SJSA1 (cell line): ENCODE data around the gene PDE11A. TPM values are rescaled to one million over a fixed set of nuclear protein-coding genes. Genes with fewer than 3 reads are reported as not detected.
"Not testable (repeated sequence)": the region's sequence is repeated elsewhere in the genome, so short reads cannot be mapped to it uniquely, and the experiment has no call there.

ENCODE experiments used
- DNase-seq, 2 experiments: peaks; one replicate each; pipeline ENCODE4 v3.0.0-alpha.2; 2015 to 2020; ENCODE audit warnings: low spot score in 2 of 2, low read depth in 1 of 2
- H3K27ac ChIP-seq: fragments of 250-450 bp; sonication (Bioruptor Pico); 2 replicates; pipeline ENCODE4 v1.5.1; 2020; ENCODE audit warnings: mild to moderate bottlenecking, moderate library complexity
- H3K27me3 ChIP-seq: fragments of 250-450 bp; sonication (Bioruptor Pico); replicated peaks from 2 replicates; pipeline ENCODE4 v1.5.1; 2020; ENCODE audit warnings: mild to moderate bottlenecking, moderate library complexity
- H3K36me3 ChIP-seq: fragments of 250-450 bp; sonication (Bioruptor Pico); 2 replicates; pipeline ENCODE4 v1.5.1; 2020; ENCODE audit warnings: mild to moderate bottlenecking
- H3K4me1 ChIP-seq: fragments of 250-450 bp; sonication (Bioruptor Pico); replicated peaks from 2 replicates; pipeline ENCODE4 v1.6.1; 2021; ENCODE audit warnings: mild to moderate bottlenecking
- H3K4me3 ChIP-seq: fragments of 250-450 bp; sonication (Bioruptor Pico); 2 replicates; pipeline ENCODE4 v1.5.1; 2020; ENCODE audit warnings: mild to moderate bottlenecking
- H3K9me3 ChIP-seq: fragments of 250-450 bp; sonication (Bioruptor Pico); replicated peaks from 2 replicates; pipeline ENCODE4 v1.5.1; 2020; ENCODE audit warnings: mild to moderate bottlenecking
- total RNA-seq: library from RNA; depleted of rRNA; stranded (reverse); fragments of >200 nt; shearing (Covaris generic); gene quantifications from 2 replicates; pipeline ENCODE4 v1.2.3, GENCODE V29; 2014

Gene PDE11A
- total RNA-seq, 1 experiment from 2014 or later: 0.42 TPM

GRCh38 chr2:177812713-177813396 is 259.7 kb downstream of the PDE11A start:
- DNase-seq: no peak
- H3K4me3 ChIP-seq: no peak overlapping the region
- no peaks in the 10 kb centered on the region for H3K4me1 ChIP-seq
- no peak overlapping the region for H3K27ac ChIP-seq
- no peaks in the 10 kb centered on the region for H3K9me3 ChIP-seq
- H3K27me3 ChIP-seq: no peaks in the 10 kb centered on the region
- no peaks in the 10 kb centered on the region for H3K36me3 ChIP-seq

DNA sequence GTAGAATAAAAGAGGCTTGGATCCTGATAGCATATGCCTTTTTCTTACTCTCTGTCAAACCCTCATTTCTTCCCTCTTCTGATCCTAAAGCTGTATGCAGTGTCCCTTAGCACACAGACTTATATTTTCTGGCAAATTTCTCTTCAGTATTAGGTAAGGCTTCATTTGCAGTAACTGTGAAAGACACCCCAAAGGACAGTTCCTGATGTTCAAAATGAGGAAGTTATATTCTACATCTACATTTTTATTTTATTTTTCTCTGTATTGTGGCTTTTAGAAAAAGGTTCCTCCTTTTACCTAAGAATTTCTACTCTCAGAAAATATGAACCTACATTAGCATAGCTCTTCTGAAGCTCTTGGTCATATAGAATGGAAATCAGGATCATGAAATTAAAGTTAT is 261.7 kb downstream of the PDE11A start:
- Histone ChIP-seq H3K4me1 (no peaks in the 10 kb centered on the region), H3K4me3 (no peak overlapping the region), H3K27ac (no peak overlapping the region), H3K27me3 (no peaks in the 10 kb centered on the region), H3K9me3 (no peaks in the 10 kb centered on the region), H3K36me3 (no peaks in the 10 kb centered on the region)
- DNase-seq: no peak

DNA sequence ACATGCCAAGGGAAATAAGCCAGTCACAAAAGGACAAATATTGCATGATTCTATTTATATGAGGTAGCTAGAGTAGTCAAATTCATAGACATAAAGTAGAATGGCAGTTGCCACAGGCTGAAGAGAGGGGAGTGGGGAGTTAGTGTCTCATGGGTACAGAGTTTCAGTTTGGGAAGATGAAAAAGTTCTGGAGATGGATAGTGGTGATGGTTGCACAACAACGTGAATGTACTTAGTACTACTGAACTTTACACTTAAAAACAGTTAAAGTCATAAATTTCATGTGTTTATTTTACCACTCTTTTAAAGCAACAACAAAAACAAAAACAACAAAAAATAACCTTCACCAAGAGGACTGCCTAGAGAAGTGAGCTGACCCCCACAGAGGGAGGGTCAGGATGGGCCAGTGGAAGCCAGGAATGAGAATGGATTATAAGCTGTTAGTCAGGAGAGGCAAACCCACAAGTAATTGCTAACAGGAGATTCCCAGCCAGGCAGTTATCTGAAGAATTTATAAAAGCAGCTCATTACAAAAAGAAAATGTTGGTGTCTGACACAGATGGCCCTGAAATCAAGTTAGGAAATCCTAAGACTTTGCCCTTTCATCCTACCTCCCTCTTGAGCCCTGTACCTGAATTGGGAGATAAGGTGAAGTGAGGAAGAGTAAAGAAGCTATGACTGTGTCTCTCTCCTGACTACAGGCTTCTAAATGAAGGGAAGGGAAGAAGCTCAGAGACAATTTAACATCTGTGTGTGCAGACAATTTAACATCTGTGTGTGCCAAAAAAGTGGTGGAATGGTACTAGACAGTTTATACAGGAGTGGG is 263.4 kb downstream of the PDE11A start:
- Histone ChIP-seq H3K27me3 (no peaks in the 10 kb centered on the region), H3K9me3 (no peaks in the 10 kb centered on the region), H3K36me3 (no peaks in the 10 kb centered on the region), H3K4me1 (no peaks in the 10 kb centered on the region), H3K4me3 (no peak overlapping the region), H3K27ac (no peak overlapping the region)
- DNase-seq: no peak

GRCh38 chr2:177806025-177806424 is 266.6 kb downstream of the PDE11A start:
- DNase-seq: no peak
- H3K27me3 ChIP-seq: no peaks in the 10 kb centered on the region
- H3K4me1 ChIP-seq: no peaks in the 10 kb centered on the region
- no peaks in the 10 kb centered on the region for H3K36me3 ChIP-seq
- no peaks in the 10 kb centered on the region for H3K9me3 ChIP-seq
- no peak overlapping the region for H3K4me3 ChIP-seq
- no peak overlapping the region for H3K27ac ChIP-seq

- no peaks in the 10 kb centered on the region for H3K9me3 ChIP-seq
- H3K4me3 ChIP-seq: no peak overlapping the region
- no peaks in the 10 kb centered on the region for H3K4me1 ChIP-seq
- H3K27me3 ChIP-seq: no peaks in the 10 kb centered on the region
- no peaks in the 10 kb centered on the region for H3K36me3 ChIP-seq
- DNase-seq: peak in 1 of 2 experiments; percentile 10
- H3K27ac ChIP-seq: no peak overlapping the region
Observed at GRCh38 chr2:177799531-177799930, 273.0 kb downstream of the PDE11A start.

- Histone ChIP-seq H3K27ac (no peak overlapping the region), H3K4me3 (no peak overlapping the region), H3K36me3 (no peaks in the 10 kb centered on the region), H3K27me3 (no peaks in the 10 kb centered on the region), H3K9me3 (no peaks in the 10 kb centered on the region), H3K4me1 (no peaks in the 10 kb centered on the region)
- DNase-seq: no peak
Observed at GRCh38 chr2:177797808-177798207, 274.8 kb downstream of the PDE11A start.

- Histone ChIP-seq H3K4me1 (no peaks in the 10 kb centered on the region), H3K4me3 (no peak overlapping the region), H3K27ac (no peak overlapping the region), H3K9me3 (no peaks in the 10 kb centered on the region), H3K36me3 (no peaks in the 10 kb centered on the region), H3K27me3 (no peaks in the 10 kb centered on the region)
- DNase-seq: no peak
Observed at GRCh38 chr2:177796654-177797415, 275.7 kb downstream of the PDE11A start.

GRCh38 chr2:177796011-177796410 is 276.6 kb downstream of the PDE11A start:
- Histone ChIP-seq H3K27ac (no peak overlapping the region), H3K4me1 (no peaks in the 10 kb centered on the region), H3K9me3 (no peaks in the 10 kb centered on the region), H3K27me3 (no peaks in the 10 kb centered on the region), H3K4me3 (no peak overlapping the region), H3K36me3 (no peaks in the 10 kb centered on the region)
- no peak for DNase-seq

- H3K4me3 ChIP-seq, H3K27me3 ChIP-seq, H3K27ac ChIP-seq, H3K4me1 ChIP-seq, H3K9me3 ChIP-seq, H3K36me3 ChIP-seq, DNase-seq: not testable (repeated sequence)
Observed at GRCh38 chr2:177785143-177785542, 287.4 kb downstream of the PDE11A start.

- no peaks in the 10 kb centered on the region for H3K36me3 ChIP-seq
- no peak for DNase-seq
- H3K4me3 ChIP-seq: no peak overlapping the region
- H3K27me3 ChIP-seq: no peaks in the 10 kb centered on the region
- no peak overlapping the region for H3K27ac ChIP-seq
- peaks cover 7% of the 10 kb centered on the region; the same call in 1 of the 2 replicates for H3K4me1 ChIP-seq
- no peaks in the 10 kb centered on the region for H3K9me3 ChIP-seq
Observed at GRCh38 chr2:177784745-177785067, 287.9 kb downstream of the PDE11A start.

DNA sequence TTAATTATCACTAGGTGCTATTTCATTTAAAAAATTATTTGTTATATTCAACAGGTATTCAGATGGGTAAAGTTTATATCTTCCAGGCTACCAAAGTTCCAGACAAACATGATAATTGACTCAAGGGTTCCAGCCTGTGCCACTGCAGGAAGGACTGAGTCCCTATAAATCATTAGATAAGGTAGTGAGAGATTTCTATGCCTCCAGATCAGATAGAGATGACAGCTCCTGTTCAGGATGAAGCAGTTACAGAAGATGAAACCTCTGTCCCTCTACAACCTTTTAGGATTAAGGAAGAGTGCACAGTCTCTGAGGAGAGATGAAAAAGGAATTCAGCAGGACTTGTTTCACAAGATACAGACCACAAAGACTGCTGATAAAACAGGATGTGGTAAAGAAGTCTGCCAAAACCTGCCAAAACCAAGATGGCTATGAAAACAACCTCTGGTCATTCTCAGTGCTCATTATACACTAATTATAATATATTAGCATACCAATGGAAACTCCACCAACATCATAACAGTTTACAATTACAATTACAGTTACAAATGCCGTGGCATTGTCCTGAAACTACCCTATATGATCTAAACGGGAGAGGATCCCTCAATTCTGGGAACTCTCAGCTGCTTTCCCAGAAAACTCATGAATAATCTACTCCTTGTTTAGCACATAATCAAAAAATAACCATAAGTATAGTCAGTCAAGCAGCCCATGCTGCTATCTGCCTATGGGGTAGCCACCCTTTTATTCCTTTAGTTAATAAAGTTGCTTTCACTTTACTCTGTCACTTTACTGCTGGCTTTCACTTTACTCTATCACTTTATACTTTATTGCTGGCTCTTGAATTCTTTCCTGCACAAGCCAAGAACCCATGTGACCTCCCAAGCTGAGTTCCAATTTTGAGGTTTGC is 288.5 kb downstream of the PDE11A start:
- Histone ChIP-seq H3K4me1 (peaks cover 7% of the 10 kb centered on the region; the same call in 1 of the 2 replicates), H3K9me3 (no peaks in the 10 kb centered on the region), H3K27ac (no peak overlapping the region), H3K27me3 (no peaks in the 10 kb centered on the region), H3K4me3 (no peak overlapping the region), H3K36me3 (no peaks in the 10 kb centered on the region)
- peak in 1 of 2 experiments; percentile 15 for DNase-seq

- H3K27me3 ChIP-seq: 0 out of 2 replicates have a peak, but pooled peaks cover 1% of the 10 kb centered on the region
- no peak for DNase-seq
- no peaks in the 10 kb centered on the region for H3K36me3 ChIP-seq
- H3K4me1 ChIP-seq: peaks cover 7% of the 10 kb centered on the region; the same call in 1 of the 2 replicates
- H3K27ac ChIP-seq: no peak overlapping the region
- H3K4me3 ChIP-seq: no peak overlapping the region
- no peaks in the 10 kb centered on the region for H3K9me3 ChIP-seq
Observed at GRCh38 chr2:177783091-177783490, 289.5 kb downstream of the PDE11A start.

DNA sequence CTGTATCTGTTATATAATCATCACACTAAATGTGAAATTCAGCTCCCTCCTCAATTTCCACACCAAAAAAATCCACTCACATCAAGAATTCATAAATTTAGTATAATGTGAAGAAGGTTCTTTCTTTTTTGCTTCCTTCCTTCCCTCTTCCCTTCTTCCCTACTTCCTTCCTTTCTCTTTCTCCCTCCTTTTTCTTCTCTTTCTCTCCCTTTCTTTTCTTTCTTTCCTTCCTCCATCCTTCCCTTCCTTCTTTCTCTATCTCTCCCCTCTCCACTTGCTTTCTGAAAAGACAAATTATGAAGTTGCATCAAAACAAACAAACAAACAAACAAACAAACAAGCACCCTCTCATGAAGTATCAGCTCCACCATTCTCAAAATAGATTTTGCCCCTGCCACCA is 290.0 kb downstream of the PDE11A start:
- Histone ChIP-seq H3K36me3 (no peaks in the 10 kb centered on the region), H3K9me3 (no peaks in the 10 kb centered on the region), H3K4me3 (no peak overlapping the region), H3K27me3 (0 out of 2 replicates have a peak, but pooled peaks cover 3% of the 10 kb centered on the region), H3K27ac (no peak overlapping the region), H3K4me1 (peaks cover 7% of the 10 kb centered on the region; the same call in 1 of the 2 replicates)
- no peak for DNase-seq
